HepG2 (cell line): ENCODE data around the gene PATZ1. TPM values are rescaled to one million over a fixed set of nuclear protein-coding genes. Genes with fewer than 3 reads are reported as not detected.

Source experiments
- CENPBD1 ChIP-seq: sonication (generic); formaldehyde crosslinking; IDR thresholded peaks from 2 replicates; pipeline ENCODE4 v1.8.0; 2022; ENCODE audit warnings: missing genetic modification reagents, low read depth, mild to moderate bottlenecking, borderline replicate concordance
- KAT2B ChIP-seq: fragments of 150-350 bp; IDR thresholded peaks from 2 replicates; pipeline ENCODE4 v1.6.1; 2014; ENCODE audit warnings: low read depth, low read length, borderline replicate concordance
- KMT2A ChIP-seq: sonication (generic); formaldehyde crosslinking; IDR thresholded peaks from 2 replicates; pipeline ENCODE4 v1.4.0; 2020; ENCODE audit warnings: missing genetic modification reagents
- MBNL3 ChIP-seq: fragments of 250-450 bp; sonication (Bioruptor Pico); conservative IDR thresholded peaks from 2 replicates; pipeline ENCODE4 v1.8.0; 2022; ENCODE audit warnings: mild to moderate bottlenecking, inconsistent platforms
- MTF2 ChIP-seq: sonication (generic); formaldehyde crosslinking; IDR thresholded peaks from 2 replicates; pipeline ENCODE4 v1.5.0; 2020; ENCODE audit warnings: missing genetic modification reagents, borderline replicate concordance
- NFE2L1 ChIP-seq: sonication (generic); formaldehyde crosslinking; IDR thresholded peaks from 2 replicates; pipeline ENCODE4 v1.4.0; 2020; ENCODE audit warnings: missing genetic modification reagents, mild to moderate bottlenecking, borderline replicate concordance
- SRSF1 ChIP-seq: fragments of 200-400 bp; formaldehyde crosslinking; optimal IDR thresholded peaks from 2 replicates; pipeline ENCODE3; 2017; ENCODE audit warnings: mild to moderate bottlenecking, low read depth, low read length, moderate library complexity
- YY1 ChIP-seq: IDR thresholded peaks from 2 replicates; pipeline ENCODE4 v1.6.1; 2011; ENCODE audit warnings: low read length, low read depth, moderate library complexity, mild to moderate bottlenecking; ENCODE audit not compliant: insufficient read depth, insufficient replicate concordance
- ZBTB49 ChIP-seq: sonication (generic); formaldehyde crosslinking; IDR thresholded peaks from 2 replicates; pipeline ENCODE4 v1.4.0; 2020; ENCODE audit warnings: missing genetic modification reagents, borderline replicate concordance
- ZBTB7B ChIP-seq: sonication (generic); formaldehyde crosslinking; IDR thresholded peaks from 2 replicates; pipeline ENCODE4 v1.4.0; 2020; ENCODE audit warnings: missing genetic modification reagents
- ZFP82 ChIP-seq: sonication (generic); formaldehyde crosslinking; IDR thresholded peaks from 2 replicates; pipeline ENCODE4 v1.5.1; 2020; ENCODE audit warnings: mild to moderate bottlenecking, missing genetic modification reagents, borderline replicate concordance
- ZNF350 ChIP-seq: sonication (generic); formaldehyde crosslinking; IDR thresholded peaks from 2 replicates; pipeline ENCODE4 v1.4.0; 2020; ENCODE audit warnings: mild to moderate bottlenecking, low read depth, missing genetic modification reagents, borderline replicate concordance
- ZNF432 ChIP-seq: sonication (generic); formaldehyde crosslinking; IDR thresholded peaks from 2 replicates; pipeline ENCODE4 v1.5.0; 2020; ENCODE audit warnings: missing genetic modification reagents, mild to moderate bottlenecking, borderline replicate concordance
- ZNF562 ChIP-seq: sonication (generic); formaldehyde crosslinking; IDR thresholded peaks from 2 replicates; pipeline ENCODE4 v1.8.0; 2022; ENCODE audit warnings: missing genetic modification reagents, borderline replicate concordance
- ZNF619 ChIP-seq: sonication (generic); formaldehyde crosslinking; IDR thresholded peaks from 2 replicates; pipeline ENCODE4 v1.4.0; 2020; ENCODE audit warnings: mild to moderate bottlenecking, missing genetic modification reagents
- ZNF780A ChIP-seq: sonication (generic); formaldehyde crosslinking; IDR thresholded peaks from 2 replicates; pipeline ENCODE4 v1.8.0; 2022; ENCODE audit warnings: mild to moderate bottlenecking, missing genetic modification reagents, moderate library complexity
- ZNF891 ChIP-seq: sonication (generic); formaldehyde crosslinking; IDR thresholded peaks from 2 replicates; pipeline ENCODE4 v1.5.0; 2020; ENCODE audit warnings: mild to moderate bottlenecking, missing genetic modification reagents
- polyA plus RNA-seq, 8 experiments: library from polyadenylated mRNA; depleted of rRNA in 3 of 8; stranded (reverse) in 7 of 8; unstranded in 1 of 8; fragments of >200 nt; fragmentation: Illumina TruSeq in 4 of 8; extraction: Trizol in 4 of 8; gene quantifications; 2 replicates each; pipeline versions ENCODE4 v1.2.1 to v1.2.3, GENCODE V29; 2011 to 2016; ENCODE audit warnings: low read depth in 4 of 8, missing spikeins in 1 of 8, mixed read lengths in 1 of 8; ENCODE audit not compliant: insufficient read depth in 1 of 8
- total RNA-seq, 5 experiments: library from RNA; depleted of rRNA; stranded (reverse); fragments of >200 nt; fragmentation: Illumina TruSeq; extraction: Trizol; gene quantifications; 2 replicates each; pipeline ENCODE4 v1.2.3, GENCODE V29; 2016; ENCODE audit warnings: low read depth in 1 of 5
- TF ChIP-seq, protein P1 (sequence below): sonication (generic); formaldehyde crosslinking; IDR thresholded peaks from 2 replicates; pipeline ENCODE4 v1.4.0; 2020; ENCODE audit warnings: missing genetic modification reagents
- TF ChIP-seq, protein P2 (sequence below): sonication (generic); formaldehyde crosslinking; IDR thresholded peaks from 2 replicates; pipeline ENCODE4 v1.4.0; 2020; ENCODE audit warnings: missing genetic modification reagents, low read depth, mild to moderate bottlenecking, borderline replicate concordance
- TF ChIP-seq, protein P3 (sequence below): sonication (generic); formaldehyde crosslinking; IDR thresholded peaks from 2 replicates; pipeline ENCODE4 v1.5.1; 2020; ENCODE audit warnings: missing genetic modification reagents, mild to moderate bottlenecking, borderline replicate concordance
- TF ChIP-seq, protein P4 (sequence below): sonication (generic); formaldehyde crosslinking; IDR thresholded peaks from 2 replicates; pipeline ENCODE4 v1.4.0; 2020; ENCODE audit warnings: mild to moderate bottlenecking, missing genetic modification reagents

PATZ1 gene
- total and polyA plus RNA-seq, 2 of the 13 experiments (the other 11 are each of a cell fraction or from before 2014, with no cell fraction given) = 24.9 to 30.5 TPM

- TF ChIP-seq KAT2B (no peak), MBNL3 (CRISPR knock-in tag) (no peak), ZNF619 (CRISPR knock-in tag) (no peak), ZBTB7B (CRISPR knock-in tag) (no peak), NFE2L1 (no peak), ZNF780A (CRISPR knock-in tag) (0 out of 2 replicates have a peak, but pooled peaks have one; percentile 39), ZNF562 (CRISPR knock-in tag) (no peak), ZBTB49 (CRISPR knock-in tag) (no peak), CENPBD1 (no peak), SRSF1 (no peak), ZNF891 (0 out of 2 replicates have a peak, but pooled peaks have one; percentile 49), ZNF432 (CRISPR knock-in tag) (no peak), ZNF350 (CRISPR knock-in tag) (no peak), MTF2 (CRISPR knock-in tag) (no peak), ZFP82 (no peak), YY1 (peak; percentile 57), KMT2A (CRISPR knock-in tag) (no peak; the same call in 1 of the 2 replicates)
- TF ChIP-seq, protein P1, sequence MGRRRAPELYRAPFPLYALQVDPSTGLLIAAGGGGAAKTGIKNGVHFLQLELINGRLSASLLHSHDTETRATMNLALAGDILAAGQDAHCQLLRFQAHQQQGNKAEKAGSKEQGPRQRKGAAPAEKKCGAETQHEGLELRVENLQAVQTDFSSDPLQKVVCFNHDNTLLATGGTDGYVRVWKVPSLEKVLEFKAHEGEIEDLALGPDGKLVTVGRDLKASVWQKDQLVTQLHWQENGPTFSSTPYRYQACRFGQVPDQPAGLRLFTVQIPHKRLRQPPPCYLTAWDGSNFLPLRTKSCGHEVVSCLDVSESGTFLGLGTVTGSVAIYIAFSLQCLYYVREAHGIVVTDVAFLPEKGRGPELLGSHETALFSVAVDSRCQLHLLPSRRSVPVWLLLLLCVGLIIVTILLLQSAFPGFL (CRISPR knock-in tag) = no peak
- TF ChIP-seq, protein P2, sequence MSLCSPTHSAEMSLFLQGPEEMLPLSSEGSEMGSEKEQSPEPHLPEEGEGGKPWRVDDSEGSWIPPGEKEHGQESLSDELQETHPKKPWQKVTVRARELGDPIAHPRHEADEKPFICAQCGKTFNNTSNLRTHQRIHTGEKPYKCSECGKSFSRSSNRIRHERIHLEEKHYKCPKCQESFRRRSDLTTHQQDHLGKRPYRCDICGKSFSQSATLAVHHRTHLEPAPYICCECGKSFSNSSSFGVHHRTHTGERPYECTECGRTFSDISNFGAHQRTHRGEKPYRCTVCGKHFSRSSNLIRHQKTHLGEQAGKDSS = no peak
- TF ChIP-seq, protein P3, sequence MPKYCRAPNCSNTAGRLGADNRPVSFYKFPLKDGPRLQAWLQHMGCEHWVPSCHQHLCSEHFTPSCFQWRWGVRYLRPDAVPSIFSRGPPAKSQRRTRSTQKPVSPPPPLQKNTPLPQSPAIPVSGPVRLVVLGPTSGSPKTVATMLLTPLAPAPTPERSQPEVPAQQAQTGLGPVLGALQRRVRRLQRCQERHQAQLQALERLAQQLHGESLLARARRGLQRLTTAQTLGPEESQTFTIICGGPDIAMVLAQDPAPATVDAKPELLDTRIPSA (CRISPR knock-in tag) = no peak
- TF ChIP-seq, protein P4, sequence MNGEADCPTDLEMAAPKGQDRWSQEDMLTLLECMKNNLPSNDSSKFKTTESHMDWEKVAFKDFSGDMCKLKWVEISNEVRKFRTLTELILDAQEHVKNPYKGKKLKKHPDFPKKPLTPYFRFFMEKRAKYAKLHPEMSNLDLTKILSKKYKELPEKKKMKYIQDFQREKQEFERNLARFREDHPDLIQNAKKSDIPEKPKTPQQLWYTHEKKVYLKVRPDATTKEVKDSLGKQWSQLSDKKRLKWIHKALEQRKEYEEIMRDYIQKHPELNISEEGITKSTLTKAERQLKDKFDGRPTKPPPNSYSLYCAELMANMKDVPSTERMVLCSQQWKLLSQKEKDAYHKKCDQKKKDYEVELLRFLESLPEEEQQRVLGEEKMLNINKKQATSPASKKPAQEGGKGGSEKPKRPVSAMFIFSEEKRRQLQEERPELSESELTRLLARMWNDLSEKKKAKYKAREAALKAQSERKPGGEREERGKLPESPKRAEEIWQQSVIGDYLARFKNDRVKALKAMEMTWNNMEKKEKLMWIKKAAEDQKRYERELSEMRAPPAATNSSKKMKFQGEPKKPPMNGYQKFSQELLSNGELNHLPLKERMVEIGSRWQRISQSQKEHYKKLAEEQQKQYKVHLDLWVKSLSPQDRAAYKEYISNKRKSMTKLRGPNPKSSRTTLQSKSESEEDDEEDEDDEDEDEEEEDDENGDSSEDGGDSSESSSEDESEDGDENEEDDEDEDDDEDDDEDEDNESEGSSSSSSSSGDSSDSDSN (CRISPR knock-in tag) = peak; percentile 85
Measured at GRCh38 chr22:31347251-31348008, 1.3 kb upstream of the PATZ1 start (continued).
